B cell (primary cell): Measurements from ENCODE around the gene MARS1. TPM values are rescaled to one million over a fixed set of nuclear protein-coding genes. Genes with fewer than 3 reads are reported as not detected.
A peak's percentile ranks its signal among the peaks of the same experiment; 100 is the strongest.

Experiments
- ATAC-seq: fragments of 200-7000 bp; cut with Tn5 transposase; one replicate; pipeline ENCODE4 v1.10.0; 2021; ENCODE audit warnings: low read depth, mild to moderate bottlenecking, moderate number of reproducible peaks, moderate library complexity
- CTCF ChIA-PET: fragments of 350-600 bp; sonication (Branson Sonifier 250); formaldehyde crosslinking; loops from one replicate; lab custom pipeline; 2021; ENCODE audit warnings: antibody characterized with exemption, inconsistent platforms; lab: Charles Lee
- POLR2A ChIA-PET: fragments of 350-600 bp; sonication (Branson Sonifier 250); formaldehyde crosslinking; loops from one replicate; lab custom pipeline; 2021; ENCODE audit warnings: antibody characterized with exemption; lab: Charles Lee
- DNase-seq: peaks from one replicate; pipeline ENCODE4 v3.0.0; 2013
- H2AFZ ChIP-seq: 2 replicates; pipeline ENCODE4 v1.6.1; 2012; ENCODE audit warnings: mild to moderate bottlenecking, low read depth, low read length; ENCODE audit not compliant: insufficient read depth, poor library complexity, severe bottlenecking
- H3K27ac ChIP-seq, 2 donors: 1 replicate in 1 of 2; 2 replicates in 1 of 2; pipeline ENCODE4 v1.5.1; 2012 to 2013; ENCODE audit warnings: low read length in 2 of 2, mild to moderate bottlenecking in 2 of 2, moderate library complexity in 1 of 2
- H3K27me3 ChIP-seq, 4 experiments: fragments of 200-600 bp in 1 of 4; sonication (generic) in 1 of 4; replicated peaks in 1 of 4; 1 replicate in 2 of 4; 2 replicates in 2 of 4; pipeline versions ENCODE4 v1.6.1 to v1.7.0; 2013 to 2016; ENCODE audit warnings: low read length in 3 of 4, mild to moderate bottlenecking in 2 of 4, mixed read lengths in 1 of 4, moderate library complexity in 1 of 4; ENCODE audit not compliant: insufficient read depth in 4 of 4, control insufficient read depth in 3 of 4; ENCODE audit errors: control extremely low read depth in 1 of 4
- H3K36me3 ChIP-seq, 2 experiments: replicated peaks in 1 of 2; 1 replicate in 1 of 2; 2 replicates in 1 of 2; pipeline versions ENCODE4 v1.6.1 to v1.7.1; 2013; ENCODE audit warnings: low read length in 1 of 2; ENCODE audit not compliant: insufficient read depth in 2 of 2, control insufficient read depth in 1 of 2; ENCODE audit errors: control extremely low read depth in 1 of 2, extremely low read depth in 1 of 2
- H3K4me1 ChIP-seq, 2 donors: fragments of 200-600 bp in 1 of 2; sonication (generic) in 1 of 2; 1 replicate in 1 of 2; 2 replicates in 1 of 2; pipeline versions ENCODE4 v1.5.1 to v1.6.1; 2013 to 2017; ENCODE audit warnings: low read length in 2 of 2; ENCODE audit not compliant: control insufficient read depth in 2 of 2, insufficient read depth in 2 of 2
- H3K4me2 ChIP-seq: replicated peaks from 2 replicates; pipeline ENCODE3; 2012; ENCODE audit warnings: mild to moderate bottlenecking, low read depth, low read length; ENCODE audit not compliant: poor library complexity, severe bottlenecking
- H3K4me3 ChIP-seq, 5 experiments: fragments of 200-600 bp in 1 of 5; sonication (generic) in 1 of 5; 1 replicate in 3 of 5; 2 replicates in 2 of 5; pipeline versions ENCODE4 v1.5.1 to v1.7.0; 2011 to 2016; ENCODE audit warnings: low read length in 4 of 5, mild to moderate bottlenecking in 4 of 5, low read depth in 2 of 5, control low read depth in 1 of 5, moderate library complexity in 1 of 5; ENCODE audit not compliant: insufficient read depth in 1 of 5; ENCODE audit errors: control extremely low read depth in 1 of 5, extremely low read depth in 1 of 5
- H3K79me2 ChIP-seq: fragments of 200-600 bp; sonication (generic); one replicate; pipeline ENCODE4 v1.6.0; 2016; ENCODE audit warnings: low read length; ENCODE audit not compliant: control insufficient read depth, insufficient read depth
- H3K9ac ChIP-seq: fragments of 200-600 bp; sonication (generic); 2 replicates; pipeline ENCODE4 v1.6.1; 2017; ENCODE audit warnings: mild to moderate bottlenecking, low read length, moderate library complexity
- H3K9me3 ChIP-seq, 3 donors: one replicate each; pipeline versions ENCODE4 v1.6.1 to v1.7.1; 2013; ENCODE audit warnings: low read length in 2 of 3; ENCODE audit not compliant: control insufficient read depth in 2 of 3, insufficient read depth in 1 of 3; ENCODE audit errors: control extremely low read depth in 1 of 3
- H4K20me1 ChIP-seq: 2 replicates; pipeline ENCODE4 v1.6.0; 2012; ENCODE audit warnings: mild to moderate bottlenecking, low read length; ENCODE audit not compliant: insufficient read depth, control insufficient read depth, poor library complexity, severe bottlenecking
- H3K27ac Mint-ChIP-seq: one replicate; pipeline ENCODE4 v1.8.0; 2021; ENCODE audit warnings: mixed read lengths
- H3K27me3 Mint-ChIP-seq: one replicate; pipeline ENCODE4 v1.8.0; 2021; ENCODE audit warnings: mixed read lengths
- H3K4me1 Mint-ChIP-seq: one replicate; pipeline ENCODE4 v1.8.0; 2021; ENCODE audit warnings: mixed read lengths
- H3K4me3 Mint-ChIP-seq: one replicate; pipeline ENCODE4 v1.8.0; 2021; ENCODE audit warnings: mixed read lengths
- H3K9me3 Mint-ChIP-seq: one replicate; pipeline ENCODE4 v1.8.0; 2022; ENCODE audit warnings: mixed read lengths; ENCODE audit not compliant: insufficient read depth
- EZH2 ChIP-seq: IDR thresholded peaks from 2 replicates; pipeline ENCODE4 v1.6.1; 2012; ENCODE audit warnings: borderline replicate concordance, low read depth, mild to moderate bottlenecking, moderate library complexity, low read length; ENCODE audit not compliant: insufficient read depth, poor library complexity, severe bottlenecking
- WGBS: methylation state at CpG from one replicate; pipeline ENCODE4 v1.1.5; 2013; ENCODE audit warnings: missing lambda C conversion rate; ENCODE audit not compliant: insufficient coverage; 5-methylcytosine and 5-hydroxymethylcytosine counted together
- intact Hi-C: fragments of 100-400 bp; cut with micrococcal nuclease; formaldehyde crosslinking; loops from one replicate; pipeline ENCODE4 v1.10.0; 2022
- polyA plus RNA-seq: library from polyadenylated mRNA; depleted of rRNA; stranded (reverse); fragments of >200 nt; gene quantifications from 2 replicates; pipeline ENCODE4 v1.2.3, GENCODE V29; 2012
- total RNA-seq, 2 donors: library from RNA; stranded (reverse); fragments of 120-200 nt in 1 of 2; gene quantifications; 1 replicate in 1 of 2; 2 replicates in 1 of 2; pipeline versions ENCODE4 v1.2.3 to v1.2.4, GENCODE V29; 2013 to 2022
- TF ChIP-seq, protein P1 (sequence below): fragments of 200-600 bp; IDR thresholded peaks from one replicate; pipeline ENCODE4 v1.8.0; 2022; ENCODE audit warnings: antibody characterized with exemption, mild to moderate bottlenecking

MARS1 gene
- total and polyA plus RNA-seq, 2 donors (not counting 1 experiment from before 2014, with no cell fraction given), result 158 to 193 TPM

GRCh38 chr12:57547288-57548012 is 59.6 kb downstream of the MARS1 start:
- Histone ChIP-seq H3K36me3 (no peaks in the 10 kb centered on the region), H3K4me1 (peaks cover 21 to 27% of the 10 kb centered on the region in 2 donors), H3K27me3 (peaks cover 0 to 26% (median 10%) of the 10 kb centered on the region in 4 experiments), H4K20me1 (no peaks in the 10 kb centered on the region), H3K27ac (peak overlapping the region in 1 of 2 donors; percentile 90), H3K9ac (peak overlapping the region; percentile 98), H3K4me3 (peak overlapping the region; percentile 68 to 96 (median 85)), H3K79me2 (peaks cover 19% of the 10 kb centered on the region), H3K4me2 (peak overlapping the region; percentile 88), H3K9me3 (peaks cover 0 to 4% (median 0%) of the 10 kb centered on the region in 3 donors), H2AFZ (peak overlapping the region; percentile 96)
- H3K27me3 Mint-ChIP-seq, result peaks cover 18% of the 10 kb centered on the region
- no peak for ATAC-seq
- no peaks in the 10 kb centered on the region for H3K9me3 Mint-ChIP-seq
- ChIA-PET CTCF (interaction anchor here (0.6 to 0.9 kb wide), 3 partner anchors 16 to 37 kb away, joined by 3 read pairs; no protein-coding TSS in a partner anchor), POLR2A (interaction anchor here (1.3 to 1.8 kb wide), 2 partner anchors 23 to 28 kb away, joined by 3 to 10 read pairs; partner anchors contain the start of gene DDIT3)
- WGBS, result 0% methylated on average over 2 of the region's 9 CpGs
- TF ChIP-seq, protein P1, sequence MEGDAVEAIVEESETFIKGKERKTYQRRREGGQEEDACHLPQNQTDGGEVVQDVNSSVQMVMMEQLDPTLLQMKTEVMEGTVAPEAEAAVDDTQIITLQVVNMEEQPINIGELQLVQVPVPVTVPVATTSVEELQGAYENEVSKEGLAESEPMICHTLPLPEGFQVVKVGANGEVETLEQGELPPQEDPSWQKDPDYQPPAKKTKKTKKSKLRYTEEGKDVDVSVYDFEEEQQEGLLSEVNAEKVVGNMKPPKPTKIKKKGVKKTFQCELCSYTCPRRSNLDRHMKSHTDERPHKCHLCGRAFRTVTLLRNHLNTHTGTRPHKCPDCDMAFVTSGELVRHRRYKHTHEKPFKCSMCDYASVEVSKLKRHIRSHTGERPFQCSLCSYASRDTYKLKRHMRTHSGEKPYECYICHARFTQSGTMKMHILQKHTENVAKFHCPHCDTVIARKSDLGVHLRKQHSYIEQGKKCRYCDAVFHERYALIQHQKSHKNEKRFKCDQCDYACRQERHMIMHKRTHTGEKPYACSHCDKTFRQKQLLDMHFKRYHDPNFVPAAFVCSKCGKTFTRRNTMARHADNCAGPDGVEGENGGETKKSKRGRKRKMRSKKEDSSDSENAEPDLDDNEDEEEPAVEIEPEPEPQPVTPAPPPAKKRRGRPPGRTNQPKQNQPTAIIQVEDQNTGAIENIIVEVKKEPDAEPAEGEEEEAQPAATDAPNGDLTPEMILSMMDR, result no peak
- no peak for TF ChIP-seq EZH2
- DNase-seq, result no peak
- peak overlapping the region; percentile 87 for H3K27ac Mint-ChIP-seq
- peak overlapping the region; percentile 99 for H3K4me3 Mint-ChIP-seq
- intact Hi-C loops, result loop anchor here (1.0 kb wide), 6 partner anchors 25 to 205 kb away; partner anchors contain the start of genes CDK4, MBD6, OS9 and PIP4K2C
- H3K4me1 Mint-ChIP-seq, result peaks cover 51% of the 10 kb centered on the region

DNA sequence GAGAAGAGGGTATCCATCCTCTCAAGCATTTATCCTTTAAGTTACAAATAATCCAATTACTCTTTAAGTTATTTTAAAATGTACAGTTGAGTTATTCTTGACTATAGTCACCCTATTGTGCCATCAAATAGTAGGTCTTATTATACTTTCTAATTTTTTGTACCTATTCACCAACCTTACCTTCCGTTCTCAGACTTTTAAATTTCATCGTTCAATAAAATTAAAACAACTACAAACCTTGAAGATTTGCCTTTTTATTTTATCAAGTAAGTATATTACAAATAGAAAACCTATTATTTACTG is 60.1 kb downstream of the MARS1 start:
- H3K27ac Mint-ChIP-seq, result no peak overlapping the region

More for the DNA sequence above, 60.1 kb downstream of the MARS1 start:
- H3K4me3 Mint-ChIP-seq, result no peak overlapping the region
- Histone ChIP-seq H3K4me3 (no peak overlapping the region), H3K27ac (no peak overlapping the region), H2AFZ (no peak overlapping the region), H4K20me1 (no peaks in the 10 kb centered on the region), H3K4me2 (no peak overlapping the region), H3K9me3 (peaks cover 0 to 4% (median 0%) of the 10 kb centered on the region in 3 donors), H3K9ac (no peak overlapping the region), H3K79me2 (peaks cover 19% of the 10 kb centered on the region), H3K27me3 (peaks cover 0 to 26% (median 10%) of the 10 kb centered on the region in 4 experiments), H3K4me1 (peaks cover 21 to 27% of the 10 kb centered on the region in 2 donors), H3K36me3 (no peaks in the 10 kb centered on the region)
- H3K4me1 Mint-ChIP-seq, result peaks cover 51% of the 10 kb centered on the region
- H3K27me3 Mint-ChIP-seq, result peaks cover 18% of the 10 kb centered on the region
- POLR2A ChIA-PET, result no interaction called here
- no peak for ATAC-seq
- TF ChIP-seq, protein P1, result no peak
- no peak for TF ChIP-seq EZH2
- intact Hi-C loops, result no loop called here
- CTCF ChIA-PET, result no interaction called here
- WGBS, result no CpG with 5 or more reads among the region's 2 CpGs
- no peaks in the 10 kb centered on the region for H3K9me3 Mint-ChIP-seq
- no peak for DNase-seq
